OCI-M2 (cell line): ENCODE measurements around the gene ADAMTS12.
"Not testable (repeated sequence)": the region's sequence is repeated elsewhere in the genome, so short reads cannot be mapped to it uniquely, and the experiment has no call there.

Source experiments
- DNase-seq: peaks from one replicate; lab custom pipeline; 2025; ENCODE audit not compliant: unreplicated experiment; lab: John Stamatoyannopoulos, UW

Gene ADAMTS12

DNA sequence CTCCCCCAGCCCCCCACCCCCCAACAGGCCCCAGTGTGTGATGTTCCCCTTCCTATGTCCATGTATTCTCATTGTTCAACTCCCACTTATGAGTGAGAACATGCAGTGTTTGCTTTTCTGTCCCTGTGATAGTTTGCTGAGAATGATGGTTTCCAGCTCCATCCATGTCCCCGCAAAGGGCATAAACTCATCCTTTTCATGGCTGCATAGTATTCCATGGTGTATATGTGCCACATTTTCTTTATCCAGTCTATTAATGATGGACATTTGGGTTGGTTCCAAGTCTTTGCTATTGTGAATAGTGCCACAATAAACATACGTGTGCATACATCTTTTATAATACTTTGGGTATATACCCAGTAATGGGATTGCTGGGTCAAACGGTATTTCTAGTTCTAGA lies 23.1 kb upstream of the ADAMTS12 start:
- not testable (repeated sequence) for DNase-seq

DNA sequence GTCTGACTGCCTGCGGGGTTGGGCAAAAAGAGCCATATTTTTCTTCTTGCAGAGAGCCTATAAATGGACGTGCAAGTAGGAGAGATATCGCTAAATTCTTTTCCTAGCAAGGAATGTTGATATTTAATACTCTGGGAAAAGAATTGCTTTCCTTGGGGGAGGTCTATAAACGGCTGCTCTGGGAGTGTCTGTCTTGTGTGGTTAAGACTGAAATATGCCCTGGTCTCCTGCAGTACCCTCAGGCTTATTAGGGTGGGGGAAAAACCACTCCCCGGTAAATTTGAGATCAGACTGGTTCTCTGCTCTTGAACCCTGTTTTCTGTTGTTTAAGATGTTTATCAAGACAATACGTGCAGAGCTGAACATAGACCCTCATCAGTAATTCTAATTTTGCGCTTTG lies 14.5 kb upstream of the ADAMTS12 start:
- not testable (repeated sequence) for DNase-seq

DNA sequence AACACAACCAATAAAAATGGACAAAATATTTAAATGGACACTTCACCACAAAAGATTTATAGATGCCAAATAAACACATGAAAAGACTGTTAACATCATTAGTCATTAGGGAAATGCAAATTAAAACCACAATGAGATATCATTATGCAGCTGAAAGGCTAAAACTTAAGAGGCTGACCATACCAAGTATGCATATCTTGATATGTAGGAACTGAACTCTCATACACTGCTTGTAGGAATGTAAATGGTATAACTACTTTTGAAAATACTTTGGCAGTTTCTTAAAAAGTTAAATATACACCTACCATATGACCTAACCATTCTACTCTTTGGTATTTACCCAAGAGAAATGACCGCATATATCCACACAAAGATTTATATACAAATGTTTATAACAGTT lies 13.6 kb upstream of the ADAMTS12 start:
- DNase-seq, result no peak

DNA sequence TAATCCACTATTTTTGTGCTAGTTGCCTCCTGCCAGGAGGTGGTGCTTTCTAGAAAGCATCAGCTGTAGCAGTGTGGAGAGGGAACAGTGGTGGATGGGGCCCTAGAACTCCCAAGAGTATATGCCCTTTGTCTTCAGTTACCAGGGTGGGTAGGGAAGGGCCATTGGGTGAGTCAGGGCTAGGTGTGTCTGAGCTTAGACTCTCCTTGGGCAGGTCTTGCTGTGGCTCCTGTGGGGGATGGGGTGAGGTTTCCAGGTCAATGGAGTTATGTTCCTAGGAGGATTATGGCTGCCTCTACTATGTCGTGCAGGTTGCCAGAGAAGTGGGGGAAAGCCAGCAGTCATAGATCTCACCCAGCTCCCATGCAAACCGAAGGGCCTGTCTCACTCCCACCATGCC lies 11.3 kb upstream of the ADAMTS12 start:
- DNase-seq, result no peak

DNA sequence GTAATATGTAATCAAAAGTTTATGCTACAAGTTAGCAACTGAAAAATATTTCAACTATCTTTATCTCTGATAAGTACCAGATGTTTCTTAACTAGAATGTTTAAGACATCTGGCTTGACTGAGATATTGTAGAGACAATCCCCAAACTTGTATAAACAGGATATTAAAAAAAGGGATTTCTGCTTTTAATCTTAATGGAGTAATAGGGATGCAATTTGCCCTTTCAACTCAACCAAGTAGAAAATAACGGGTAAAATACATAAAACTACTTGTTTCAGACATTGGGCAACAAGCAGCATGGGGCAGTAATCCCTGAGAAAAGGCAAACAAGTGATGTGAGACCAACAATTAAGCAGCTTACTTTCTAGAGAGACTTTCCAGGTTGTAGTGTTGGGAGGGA lies 9.4 kb upstream of the ADAMTS12 start:
- DNase-seq, result no peak

DNA sequence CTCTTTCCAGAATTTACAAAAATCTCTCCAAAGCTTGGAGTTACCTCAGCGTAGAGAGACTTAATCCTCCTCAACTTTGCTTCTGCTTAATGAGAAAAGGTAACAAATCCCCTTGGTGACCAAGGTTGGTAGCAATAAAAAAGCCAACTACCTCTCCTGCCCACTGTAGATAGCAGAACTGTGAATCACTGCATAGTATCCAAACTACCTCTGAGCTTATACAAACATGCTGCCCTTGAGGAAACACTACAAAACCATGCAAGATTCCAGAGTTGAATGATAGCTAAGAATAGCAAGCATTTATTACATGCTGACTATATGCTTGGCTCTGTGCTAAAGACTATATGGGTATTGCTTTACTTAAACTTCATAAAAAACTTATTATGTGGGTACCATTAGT lies 2.8 kb upstream of the ADAMTS12 start:
- DNase-seq, result no peak

DNA sequence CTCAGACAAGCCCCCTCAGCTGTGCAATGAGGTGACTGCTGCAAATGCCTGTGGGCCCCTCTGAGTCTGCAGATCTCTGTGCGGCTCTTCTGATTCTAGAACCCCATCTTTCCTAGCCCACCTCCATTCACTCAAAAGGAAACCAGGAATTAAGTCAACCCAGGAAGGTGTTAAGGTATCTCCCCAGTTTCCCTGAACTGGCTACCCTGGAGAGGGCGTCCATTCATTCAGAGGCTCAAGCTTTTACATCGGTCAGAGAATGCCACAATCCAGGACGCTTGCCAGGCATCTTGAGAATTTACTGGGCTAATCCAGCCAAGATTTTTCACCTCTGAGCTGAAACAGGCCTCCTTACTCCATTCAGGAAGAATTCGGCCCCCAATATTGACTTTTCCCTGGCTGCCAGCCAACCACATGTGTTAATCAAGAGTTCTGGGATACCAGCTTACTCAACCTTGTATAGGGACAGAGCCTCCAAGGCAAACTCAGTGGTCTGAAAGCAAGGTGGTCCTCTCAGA lies 889 bp upstream of the ADAMTS12 start:
- no peak for DNase-seq

DNA sequence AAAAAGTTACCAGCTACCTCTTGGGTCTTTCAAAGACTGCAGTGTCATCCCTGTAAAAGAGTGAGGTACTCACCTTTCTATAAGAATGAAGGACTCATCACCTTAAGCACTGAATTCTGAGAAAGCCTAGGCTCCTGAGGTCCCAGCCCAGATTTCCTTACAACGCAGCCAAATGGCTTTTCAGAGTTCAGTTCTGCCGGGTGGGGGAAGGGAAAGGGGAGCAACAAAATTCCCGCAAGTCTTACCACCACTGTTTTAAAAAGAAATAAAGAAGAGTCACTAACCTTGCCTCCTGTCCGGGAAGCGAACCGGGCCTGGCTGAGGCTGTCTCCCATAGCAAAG lies 373 bp downstream of the ADAMTS12 start:
- no peak for DNase-seq

DNA sequence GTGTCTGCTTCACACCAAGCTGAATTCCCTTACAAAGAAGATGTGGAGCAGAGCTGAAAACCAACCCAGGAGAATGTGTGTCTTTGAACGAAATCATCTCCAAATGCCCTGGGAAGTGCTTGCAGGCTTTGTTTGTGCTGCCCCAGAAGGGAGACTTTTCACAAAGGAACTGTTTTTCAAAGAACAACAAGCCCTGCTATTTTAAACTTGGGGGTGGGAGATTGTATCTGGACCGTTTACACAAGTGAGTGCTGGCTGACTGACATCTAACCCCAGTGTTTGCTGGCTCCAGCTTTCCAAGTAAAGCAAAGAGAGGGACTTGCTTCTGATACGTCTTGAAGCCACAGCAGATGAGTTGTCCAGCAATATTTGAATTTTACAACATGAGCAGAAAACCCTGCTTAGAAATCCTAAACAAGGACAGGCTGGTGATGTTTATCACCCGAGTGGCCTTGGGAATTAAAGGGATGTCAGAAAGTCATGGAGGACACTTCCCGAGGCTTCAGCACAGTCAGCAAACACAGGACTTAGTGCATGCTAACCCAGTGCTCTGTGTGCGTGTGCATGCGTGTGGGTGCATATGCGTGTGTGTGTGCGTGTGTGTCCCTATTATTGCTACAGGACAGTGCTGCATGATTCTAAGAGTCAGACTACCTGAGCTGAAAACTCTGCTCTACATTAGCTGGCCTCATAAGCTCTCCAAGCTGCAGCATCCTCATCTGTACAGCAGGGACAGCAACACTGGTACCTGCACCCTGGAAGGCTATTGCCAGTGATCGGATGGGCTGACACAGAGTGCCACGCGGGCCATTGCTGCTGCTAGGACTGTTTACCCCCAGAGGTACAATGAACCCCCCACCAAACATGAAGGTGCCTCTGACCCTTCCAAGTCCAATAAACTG lies 1.4 kb downstream of the ADAMTS12 start:
- DNase-seq, result no peak

DNA sequence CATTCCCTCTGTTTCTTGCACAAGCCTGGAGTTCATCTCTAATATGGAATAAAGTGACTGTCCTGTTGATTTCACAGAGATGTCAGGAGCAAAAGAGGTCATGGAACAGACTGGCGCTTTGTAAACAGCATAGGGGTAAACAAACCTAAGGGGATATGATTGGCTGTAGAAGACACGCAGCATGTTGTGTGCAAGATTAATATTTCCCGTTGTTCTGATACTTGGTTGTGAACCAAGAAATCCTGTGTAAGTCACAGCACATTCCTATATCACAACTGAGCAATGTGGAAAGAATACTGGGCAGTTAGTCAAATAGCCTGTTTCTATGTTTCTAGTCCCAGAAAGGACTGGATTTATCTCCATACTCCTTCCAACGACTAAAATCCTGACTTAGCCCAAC lies 3.2 kb downstream of the ADAMTS12 start:
- DNase-seq, result no peak

DNA sequence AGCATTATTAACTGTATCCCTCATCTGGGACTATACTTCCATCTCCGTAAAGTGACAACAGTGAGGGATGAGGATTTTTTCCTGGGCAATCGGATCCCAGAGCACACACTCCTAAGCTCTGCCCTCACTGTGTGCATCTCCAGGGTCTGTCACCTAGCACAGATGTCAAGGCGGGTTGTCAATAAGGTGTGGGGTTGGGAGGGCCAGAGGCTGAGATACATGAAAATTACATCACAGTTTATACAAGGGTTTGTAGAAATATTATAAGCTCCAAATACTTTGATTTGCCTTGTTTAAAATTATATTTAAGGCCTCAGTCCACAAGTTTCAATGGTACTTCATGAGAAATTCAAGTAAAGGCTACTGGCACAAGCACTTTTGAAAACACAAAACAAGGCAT lies 4.5 kb downstream of the ADAMTS12 start:
- no peak for DNase-seq

DNA sequence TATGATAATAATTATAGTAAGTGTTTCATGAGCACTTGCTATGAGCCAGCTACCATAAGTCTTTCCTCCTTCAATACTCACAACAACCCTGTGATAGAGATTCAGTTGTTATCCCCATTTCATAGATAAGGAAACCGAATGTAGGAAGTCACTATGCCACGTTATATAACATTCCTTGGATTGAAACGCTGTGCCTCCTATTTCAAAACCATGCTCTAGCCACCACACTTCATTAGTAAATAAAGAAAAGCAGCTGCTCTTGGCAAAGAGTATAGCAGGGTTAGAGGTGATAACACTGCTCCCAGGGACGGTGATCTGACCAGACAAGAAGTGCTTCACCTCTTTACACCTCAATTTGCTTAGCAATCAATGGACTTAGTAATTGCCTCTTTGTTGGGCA lies 5.5 kb downstream of the ADAMTS12 start:
- DNase-seq, result no peak

DNA sequence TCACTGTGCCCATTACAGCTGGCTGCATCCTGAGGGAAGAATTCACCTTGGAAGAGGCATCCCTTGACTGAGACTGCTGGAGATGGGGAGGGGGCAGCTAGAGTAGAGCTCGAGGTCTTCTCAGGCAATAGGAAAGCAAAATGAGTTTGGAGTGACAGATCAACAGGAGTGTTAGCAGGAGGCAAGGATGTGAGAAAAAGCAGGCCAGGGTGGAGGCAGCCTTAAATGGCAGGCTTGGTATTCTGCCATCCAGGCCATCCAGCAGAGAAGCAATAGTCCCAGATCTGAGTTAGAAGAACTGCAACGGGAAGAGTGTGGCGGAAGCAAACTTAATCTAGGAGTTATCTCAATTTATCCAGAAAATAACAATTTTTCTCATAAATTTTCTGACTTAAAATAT lies 6.1 kb downstream of the ADAMTS12 start:
- DNase-seq, result no peak

DNA sequence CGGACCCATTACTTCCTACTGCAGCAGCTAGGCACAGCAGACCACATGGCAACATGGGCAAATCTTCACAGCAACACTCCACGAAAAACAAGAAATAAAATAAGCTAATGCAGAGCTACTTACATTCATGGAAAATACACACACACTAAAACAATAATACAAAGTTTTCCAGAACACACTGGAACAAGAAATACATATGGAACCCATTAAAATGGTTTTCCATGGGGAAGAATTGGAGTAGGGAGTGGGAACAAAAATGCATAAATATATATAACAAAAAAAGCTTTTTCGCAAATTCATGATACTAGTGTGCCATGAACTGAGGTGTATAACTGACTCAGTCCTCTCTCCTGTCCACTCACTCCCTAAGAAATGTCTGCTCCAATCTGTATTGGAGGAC lies 8.3 kb downstream of the ADAMTS12 start:
- DNase-seq, result no peak

DNA sequence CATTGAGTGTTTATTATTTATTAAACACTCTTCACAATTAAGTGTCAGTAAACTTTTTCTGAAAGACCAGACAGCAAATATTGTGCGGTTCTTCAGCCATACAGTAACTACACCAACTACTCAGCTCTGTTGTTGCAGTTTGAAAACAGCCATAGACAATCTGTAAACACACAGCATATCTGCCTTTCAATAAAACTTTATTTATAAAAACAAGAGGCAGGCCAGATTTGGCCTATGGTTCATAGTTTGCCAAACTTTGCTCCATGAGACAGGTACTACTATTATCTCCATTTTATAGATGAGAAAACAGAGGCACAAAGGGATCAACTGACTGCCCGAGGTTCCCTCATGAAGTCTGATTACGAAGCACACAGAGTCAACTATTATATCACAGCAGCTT lies 11.5 kb downstream of the ADAMTS12 start:
- DNase-seq, result no peak

DNA sequence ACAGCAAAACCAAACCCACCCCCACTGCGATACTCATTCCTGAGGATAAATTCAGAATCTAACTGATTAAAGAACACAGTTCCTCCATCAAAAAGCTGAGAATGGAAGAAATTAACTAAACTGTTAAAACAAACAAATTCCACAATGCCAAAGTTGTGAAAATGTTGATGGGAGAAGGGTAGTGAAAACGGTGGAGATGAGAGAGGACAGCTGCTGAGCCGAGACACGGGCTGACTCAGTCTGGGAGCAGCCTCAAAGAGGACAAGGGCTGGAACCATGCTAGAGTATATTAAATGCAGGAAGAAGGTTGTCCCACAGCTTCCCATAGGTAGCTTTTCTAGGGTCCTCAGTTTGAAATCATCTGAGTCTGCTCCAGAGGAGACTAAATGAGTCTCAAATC lies 14.3 kb downstream of the ADAMTS12 start:
- no peak for DNase-seq

DNA sequence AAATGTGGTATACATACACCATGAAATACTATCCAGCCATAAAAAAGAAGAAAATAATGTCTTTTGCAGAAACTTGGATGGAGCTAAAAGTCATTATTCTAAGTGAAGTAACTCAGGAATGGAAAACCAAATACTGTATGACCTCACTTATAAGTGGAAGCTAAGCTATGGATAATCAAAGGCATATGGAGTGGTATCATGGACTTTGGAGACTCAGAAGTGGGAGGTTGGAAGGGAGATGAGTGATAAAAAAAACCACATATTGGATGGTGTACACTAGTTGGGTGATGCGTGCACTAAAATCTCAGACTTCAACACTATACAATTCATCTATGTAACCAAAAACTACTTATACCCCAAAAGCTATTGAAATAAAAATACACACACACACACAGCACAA lies 24.5 kb downstream of the ADAMTS12 start:
- DNase-seq, result no peak

DNA sequence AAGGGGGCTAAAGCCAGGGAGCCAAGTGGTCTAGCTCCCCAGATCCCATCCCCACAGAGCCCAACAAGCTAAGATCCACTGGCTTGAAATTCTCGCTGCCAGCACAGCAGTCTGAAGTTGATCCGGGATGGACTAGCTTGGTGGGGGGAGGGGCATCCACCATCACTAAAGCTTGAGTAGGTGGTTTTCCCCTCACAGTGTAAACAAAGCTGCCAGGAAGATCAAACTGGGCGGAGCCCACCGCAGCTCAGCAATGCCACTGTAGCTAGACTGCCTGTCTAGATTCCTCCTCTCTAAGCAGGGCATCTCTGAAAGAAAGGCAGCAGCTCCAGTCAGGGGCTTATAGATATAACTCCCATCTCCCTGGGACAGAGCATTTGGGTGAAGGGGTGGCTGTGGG lies 32.6 kb downstream of the ADAMTS12 start:
- DNase-seq, result not testable (repeated sequence)

DNA sequence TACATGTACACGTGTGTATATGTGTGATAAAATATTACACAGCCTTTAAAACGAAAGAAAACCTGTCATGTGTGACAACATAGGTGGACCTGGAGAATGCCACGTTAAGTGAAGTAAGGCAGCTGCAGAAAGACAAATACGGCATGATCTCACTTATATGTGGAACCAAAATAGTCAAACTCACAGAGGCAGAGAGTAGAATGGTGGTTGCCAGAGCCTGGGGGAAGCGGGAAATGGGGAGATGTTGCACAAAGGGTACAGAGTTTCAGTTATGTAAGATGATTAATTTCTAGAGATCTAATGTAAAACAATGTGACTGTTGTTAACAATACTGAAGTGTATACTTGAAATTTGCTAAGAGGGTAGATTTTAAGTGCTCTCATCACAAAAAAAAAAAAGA lies 34.8 kb downstream of the ADAMTS12 start:
- DNase-seq, result no peak

DNA sequence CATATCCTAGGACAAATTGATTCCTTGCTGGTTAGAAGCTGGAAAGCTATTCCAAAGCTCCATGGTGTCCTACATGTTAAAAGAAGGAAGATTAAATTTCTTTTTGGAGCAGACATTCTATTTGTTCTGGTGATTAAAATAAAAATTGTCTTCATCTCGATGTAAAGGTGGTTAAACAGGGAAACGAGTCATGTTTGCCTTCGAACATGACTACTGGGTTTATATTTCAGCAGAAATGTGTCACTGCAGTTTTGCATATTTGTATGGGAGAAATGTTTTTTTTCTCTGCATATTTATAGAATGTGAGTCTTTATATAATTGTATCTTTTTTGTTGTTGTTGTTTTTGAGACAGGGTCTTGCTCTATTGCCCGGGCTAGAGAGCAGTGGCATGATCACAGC lies 36.4 kb downstream of the ADAMTS12 start:
- no peak for DNase-seq

DNA sequence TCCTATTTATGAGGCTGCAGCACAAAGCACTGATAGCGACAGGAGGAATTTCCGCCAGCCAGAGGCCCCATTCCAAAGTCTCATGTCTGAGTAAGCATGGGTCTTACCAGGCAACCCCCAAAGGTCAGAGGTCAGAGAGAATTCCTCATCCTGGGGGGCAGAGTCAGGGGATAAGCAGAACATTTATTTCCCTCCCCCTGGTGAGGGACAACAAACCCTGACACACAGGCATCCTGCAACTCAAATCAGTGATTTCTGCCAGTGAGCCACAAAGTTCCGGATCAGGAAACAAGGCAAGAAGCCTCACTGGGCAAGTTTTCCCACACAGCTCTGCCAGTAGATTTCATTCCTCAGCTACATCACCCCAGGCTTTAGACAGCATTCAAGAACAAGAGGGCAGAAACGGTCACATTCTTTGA lies 37.0 kb downstream of the ADAMTS12 start:
- no peak for DNase-seq

DNA sequence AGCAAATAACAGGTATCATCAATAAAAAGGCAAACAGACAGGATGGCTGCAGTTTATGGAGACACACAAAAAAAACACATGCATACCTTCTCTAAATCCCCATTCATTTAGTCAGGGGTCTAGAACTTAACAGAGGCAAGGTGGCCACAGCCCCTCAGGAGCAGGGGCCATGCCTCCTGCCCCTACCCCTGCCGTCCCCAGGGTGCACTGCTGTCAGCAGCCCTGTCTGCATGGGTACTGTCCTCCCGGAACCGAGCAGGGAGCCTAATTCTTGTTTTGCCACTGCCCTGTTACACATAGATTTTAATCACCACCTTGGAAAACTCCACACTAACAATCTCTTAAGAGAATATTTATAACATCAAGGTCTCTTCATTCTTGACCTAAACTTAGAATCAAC lies 39.0 kb downstream of the ADAMTS12 start:
- DNase-seq, result no peak

DNA sequence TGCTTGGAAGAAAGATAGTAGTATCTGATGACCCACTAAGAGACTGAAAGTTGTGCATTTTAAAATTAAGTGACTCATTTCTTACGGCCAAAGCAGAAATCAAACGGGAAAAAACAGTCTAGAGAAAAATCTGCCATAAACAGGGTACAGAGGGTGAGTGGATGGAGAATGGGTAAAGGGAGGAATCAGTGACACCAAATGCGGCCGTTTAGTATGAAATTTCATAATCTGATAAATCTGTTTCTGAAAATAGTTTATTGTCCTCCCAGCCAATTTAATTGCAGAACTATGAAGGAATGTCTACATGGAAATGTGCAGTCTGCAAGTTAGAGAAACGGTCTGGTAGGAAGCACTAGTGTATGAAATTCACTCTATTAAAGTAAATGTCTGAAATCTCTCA lies 39.5 kb downstream of the ADAMTS12 start:
- no peak for DNase-seq
